Body of pancreas (tissue), 4 donors: ENCODE data around the gene RPP14. TPM values are rescaled to one million over a fixed set of nuclear protein-coding genes. Genes with fewer than 3 reads are reported as not detected.

Experiments used
- ATAC-seq: fragments of 150-250 bp; one replicate; pipeline ENCODE4 v1.9.1; 2016
- DNase-seq, 4 donors: peaks; one replicate each; pipeline ENCODE4 v3.0.0-alpha.2; 2019
- H3K27ac ChIP-seq, 4 donors: fragments of 200-600 bp; sonication (generic); 1 replicate in 3 of 4; 2 replicates in 1 of 4; pipeline versions ENCODE4 v1.5.1 to v1.6.1; 2016 to 2019; ENCODE audit warnings: mild to moderate bottlenecking in 1 of 4, mixed read lengths in 1 of 4, moderate library complexity in 1 of 4
- H3K27me3 ChIP-seq, 2 donors: fragments of 200-600 bp; sonication (generic); one replicate each; pipeline ENCODE4 v1.6.0; 2016; ENCODE audit warnings: mild to moderate bottlenecking in 1 of 2
- H3K36me3 ChIP-seq, 2 donors: fragments of 200-600 bp; sonication (generic); replicated peaks in 1 of 2; 2 replicates each; pipeline ENCODE4 v1.5.1; 2016; ENCODE audit warnings: low read depth in 2 of 2; ENCODE audit not compliant: insufficient read depth in 1 of 2
- H3K4me1 ChIP-seq: fragments of 200-600 bp; sonication (generic); one replicate; pipeline ENCODE4 v1.6.0; 2016
- H3K4me3 ChIP-seq, 2 donors: fragments of 200-600 bp; sonication (generic); 1 replicate in 1 of 2; 2 replicates in 1 of 2; pipeline ENCODE4 v1.5.1; 2016 to 2019
- H3K9me3 ChIP-seq, 3 donors: fragments of 200-600 bp; sonication (generic); 1 replicate in 2 of 3; 2 replicates in 1 of 3; pipeline ENCODE4 v1.5.1; 2016
- CTCF ChIP-seq, 7 experiments: fragments of 450-650 bp in 4 of 7; fragments of 200-600 bp in 3 of 7; sonication (generic) in 3 of 7; IDR thresholded peaks; one replicate each; pipeline ENCODE4 v1.5.1; 2016 to 2019; ENCODE audit warnings: antibody characterized with exemption in 7 of 7
- POLR2A ChIP-seq, 3 donors: fragments of 450-650 bp; IDR thresholded peaks; one replicate each; pipeline ENCODE4 v1.6.1; 2016; ENCODE audit warnings: antibody characterized with exemption in 3 of 3, mild to moderate bottlenecking in 2 of 3
- WGBS, 2 donors: methylation state at CpG; one replicate each; pipeline ENCODE4 v1.1.5; 2017; 5-methylcytosine and 5-hydroxymethylcytosine counted together
- intact Hi-C: fragments of 100-400 bp; cut with DNase I; formaldehyde crosslinking; loops from one replicate; pipeline ENCODE4 v1.15.1; 2023
- total RNA-seq, 2 donors: library from RNA; depleted of rRNA; stranded (reverse); fragments of >200 nt; gene quantifications; one replicate each; pipeline ENCODE4 v1.1.0, GENCODE V29; 2016

The RPP14 gene
- 1 to 10 TPM; 3.6 to 4.3 TPM for total RNA-seq

GRCh38 chr3:58305882-58306711, at the start of gene RPP14, which contains the start of gene HTD2:
Gene RPP14, plus strand, starts transcription at chr3:58306245. Its CDS starts 4,085 bp downstream, at chr3:58310330.
Gene HTD2, plus strand, starts transcription at chr3:58306520. Its CDS starts 11,094 bp downstream, at chr3:58317614.
- Histone ChIP-seq H3K9me3 (no peaks in the 10 kb centered on the region), H3K4me3 (peak within 1 kb of the TSS; percentile 57 to 63), H3K27ac (peak within 1 kb of the TSS; percentile 91 to 99 (median 96)), H3K27me3 (no peaks in the 10 kb centered on the region), H3K36me3 (peaks cover 0 to 3% of the 10 kb centered on the region in 2 donors), H3K4me1 (peaks cover 23% of the 10 kb centered on the region)
- TF ChIP-seq POLR2A (IDR thresholded peaks at IDR 0.05) (peak; percentile 47 to 85 (median 81)), CTCF (IDR thresholded peaks at IDR 0.05) (peak; percentile 93 to 99 (median 99))
- ATAC-seq = peak; percentile 97
- WGBS, 2 donors = 3 to 13% methylated on average over 22 to 71 of the region's 71 CpGs
- DNase-seq = peak; percentile 98 to 99 (median 98)
- intact Hi-C loops = no loop called here

- no peak for ATAC-seq
- no peak overlapping the region for H3K27ac ChIP-seq
- H3K36me3 ChIP-seq = no peaks in the 10 kb centered on the region
- WGBS, 2 donors = 91 to 97% methylated on average over 4 of the region's 4 CpGs
- H3K9me3 ChIP-seq = no peaks in the 10 kb centered on the region
- H3K4me3 ChIP-seq = no peak overlapping the region
- no peaks in the 10 kb centered on the region for H3K27me3 ChIP-seq
- intact Hi-C loops = no loop called here
- no peak for DNase-seq
- TF ChIP-seq POLR2A (IDR thresholded peaks at IDR 0.05) = no peak
- TF ChIP-seq CTCF (IDR thresholded peaks at IDR 0.05) = no peak
- no peaks in the 10 kb centered on the region for H3K4me1 ChIP-seq
These were observed 49.5 kb upstream of the RPP14 start for GRCh38 chr3:58256511-58256910.

GRCh38 chr3:58258392-58259055, 47.5 kb upstream of the RPP14 start:
- ATAC-seq (no peak), DNase-seq (no peak)
- WGBS, 2 donors = 87% methylated on average over 10 of the region's 10 CpGs
- intact Hi-C loops = no loop called here
- H3K27ac ChIP-seq = no peak overlapping the region
- H3K27me3 ChIP-seq = no peaks in the 10 kb centered on the region
- H3K36me3 ChIP-seq = no peaks in the 10 kb centered on the region
- TF ChIP-seq POLR2A (IDR thresholded peaks at IDR 0.05) (no peak), CTCF (IDR thresholded peaks at IDR 0.05) (no peak)
- H3K4me1 ChIP-seq = no peaks in the 10 kb centered on the region
- no peaks in the 10 kb centered on the region for H3K9me3 ChIP-seq
- H3K4me3 ChIP-seq = no peak overlapping the region

- ATAC-seq = no peak
- WGBS, 2 donors = 86 to 87% methylated on average over 6 of the region's 6 CpGs
- Histone ChIP-seq H3K36me3 (no peaks in the 10 kb centered on the region), H3K4me1 (no peaks in the 10 kb centered on the region), H3K9me3 (no peaks in the 10 kb centered on the region), H3K27me3 (no peaks in the 10 kb centered on the region), H3K4me3 (no peak overlapping the region), H3K27ac (no peak overlapping the region)
- intact Hi-C loops = no loop called here
- TF ChIP-seq CTCF (IDR thresholded peaks at IDR 0.05) (no peak), POLR2A (IDR thresholded peaks at IDR 0.05) (no peak)
- no peak for DNase-seq
These were observed 45.7 kb upstream of the RPP14 start for GRCh38 chr3:58260261-58260731.
